Heart left ventricle (tissue), 16 donors: ENCODE results near the gene BAMBI. TPM values are rescaled to one million over a fixed set of nuclear protein-coding genes. Genes with fewer than 3 reads are reported as not detected.

Source experiments
- ATAC-seq, 4 donors: fragments of 200-7000 bp; cut with Tn5 transposase; one replicate each; pipeline ENCODE4 v1.9.1; 2020 to 2022; ENCODE audit warnings: moderate library complexity in 4 of 4, mild to moderate bottlenecking in 3 of 4, moderate number of reproducible peaks in 1 of 4
- DNase-seq, 5 donors: peaks; one replicate each; pipeline ENCODE4 v3.0.0-alpha.2; 2020
- H3K27ac ChIP-seq, 12 donors: fragments of 200-600 bp; sonication (generic) in 4 of 12; one replicate each; pipeline versions ENCODE4 v1.5.0 to v1.8.0; 2016 to 2022; ENCODE audit warnings: mild to moderate bottlenecking in 2 of 12
- H3K27me3 ChIP-seq, 9 donors: fragments of 200-600 bp; sonication (generic) in 2 of 9; one replicate each; pipeline versions ENCODE4 v1.5.1 to v1.8.0; 2016 to 2022; ENCODE audit warnings: mild to moderate bottlenecking in 3 of 9
- H3K36me3 ChIP-seq, 9 donors: fragments of 200-600 bp; sonication (generic) in 2 of 9; one replicate each; pipeline versions ENCODE4 v1.5.0 to v1.8.0; 2018 to 2022; ENCODE audit warnings: mild to moderate bottlenecking in 2 of 9
- H3K4me1 ChIP-seq, 12 donors: fragments of 200-600 bp; sonication (generic) in 4 of 12; one replicate each; pipeline versions ENCODE4 v1.5.0 to v1.8.0; 2016 to 2022; ENCODE audit warnings: mild to moderate bottlenecking in 3 of 12
- H3K4me3 ChIP-seq, 12 donors: fragments of 200-600 bp; sonication (generic) in 4 of 12; one replicate each; pipeline versions ENCODE4 v1.5.0 to v1.8.0; 2017 to 2022; ENCODE audit warnings: mild to moderate bottlenecking in 9 of 12, moderate library complexity in 4 of 12
- H3K9me3 ChIP-seq, 12 donors: fragments of 200-600 bp; sonication (generic) in 4 of 12; one replicate each; pipeline versions ENCODE4 v1.5.0 to v1.8.0; 2016 to 2022; ENCODE audit warnings: mild to moderate bottlenecking in 1 of 12
- CTCF ChIP-seq, 12 donors: fragments of 200-600 bp; sonication (generic) in 4 of 12; IDR thresholded peaks; one replicate each; pipeline versions ENCODE4 v1.5.0 to v1.8.0; 2018 to 2022; ENCODE audit warnings: antibody characterized with exemption in 12 of 12, mild to moderate bottlenecking in 5 of 12
- POLR2A ChIP-seq, 2 donors: fragments of 450-650 bp; IDR thresholded peaks; one replicate each; pipeline ENCODE4 v1.6.1; 2017; ENCODE audit warnings: antibody characterized with exemption in 2 of 2, mild to moderate bottlenecking in 2 of 2, moderate library complexity in 2 of 2
- WGBS, 4 donors: extraction: QIAGEN DNeasy Blood & Tissue Kit in 2 of 4; methylation state at CpG; one replicate each; pipeline versions ENCODE4 v1.1.5 to v1.1.7; 2013 to 2018; 5-methylcytosine and 5-hydroxymethylcytosine counted together
- intact Hi-C, 10 donors: fragments of 100-400 bp; cut with DNase I; formaldehyde crosslinking; loops; one replicate each; pipeline versions ENCODE4 v1.11.1 to v1.14.2; 2022
- polyA plus RNA-seq, 2 donors: library from polyadenylated mRNA; stranded (reverse); fragments of 200-250 nt; gene quantifications; one replicate each; pipeline ENCODE4 v1.2.3, GENCODE V29; 2013
- total RNA-seq, 9 donors: library from RNA; depleted of rRNA in 2 of 9; stranded (reverse); fragments of >200 nt in 2 of 9; fragmentation: NEBNext Ultra II Directional in 3 of 9; extraction: Animal tissue kit (Norgen Biotek cat#: 25700) in 3 of 9; gene quantifications; one replicate each; pipeline versions ENCODE4 v1.1.0 to v1.2.4, GENCODE V29; 2016 to 2023
- donor health status: ischemic (EF 13 %, LVEDD 7.1; RV severe dilation, severe dysfunction).
- donor health status: healthy with polysubstance abuse.
- donor health status: DM: no; HTN: yes; CAD: no.
- donor health status: DM: no; HTN: no; CAD: no.
- donor health status: ischemic (EF 25% LVEDD 6.9; RV normal size, moderate dysfunction).
- donor health status: ischemic (EF 25% LVEDD 5.7; RV mildly dilated, moderate dysfunction).
- donor health status: healthy.
- donor health status: DM: yes; HTN: yes; CAD: no.
- donor health status: ischemic (EF 35%, LVEDD 5.7; RV mildly dilated, moderate dysfunction).
- donor health status: nonischemic (EF 11% LVEDD 7.7; RV severe dilation, severe dysfunction).
- donor health status: DM: yes; HTN: yes; CAD: no.
- donor health status: PGD.
- donor health status: ischemic (EF 29% LVEDD 5.4; RV normal size, mild dysfunction).
- donor health status: nonischemic (EF 23%, LVEDD 6.1; RV moderate dilation, normal function).

BAMBI gene
- total and polyA plus RNA-seq, 11 donors = 5.3 to 53.3 (median 24.8) TPM

GRCh38 chr10:28668363-28669226 lies 8.7 kb upstream of the BAMBI start:
- 1 to 2% (median 1%) methylated on average over 38 to 59 of the region's 59 CpGs for WGBS, 4 donors
- Histone ChIP-seq H3K4me3 (peak overlapping the region in 11 of 12 donors; percentile 23 to 67 (median 51)), H3K36me3 (no peaks in the 10 kb centered on the region), H3K27ac (no peak overlapping the region), H3K9me3 (no peaks in the 10 kb centered on the region), H3K27me3 (peaks cover 0 to 50% (median 0%) of the 10 kb centered on the region in 9 donors), H3K4me1 (peaks cover 0 to 21% (median 5%) of the 10 kb centered on the region in 12 donors)
- ATAC-seq (peak; percentile 82 to 95 (median 91)), DNase-seq (peak in 4 of 5 donors; percentile 43 to 67 (median 56))
- TF ChIP-seq POLR2A (IDR thresholded peaks at IDR 0.05) = no peak
- TF ChIP-seq CTCF (IDR thresholded peaks at IDR 0.05) = no peak
- intact Hi-C loops = loop anchor here in 4 of 10 donors (5.0 to 10.0 kb wide), 3 partner anchors 324 to 634 kb away; no protein-coding TSS in a partner anchor

DNA sequence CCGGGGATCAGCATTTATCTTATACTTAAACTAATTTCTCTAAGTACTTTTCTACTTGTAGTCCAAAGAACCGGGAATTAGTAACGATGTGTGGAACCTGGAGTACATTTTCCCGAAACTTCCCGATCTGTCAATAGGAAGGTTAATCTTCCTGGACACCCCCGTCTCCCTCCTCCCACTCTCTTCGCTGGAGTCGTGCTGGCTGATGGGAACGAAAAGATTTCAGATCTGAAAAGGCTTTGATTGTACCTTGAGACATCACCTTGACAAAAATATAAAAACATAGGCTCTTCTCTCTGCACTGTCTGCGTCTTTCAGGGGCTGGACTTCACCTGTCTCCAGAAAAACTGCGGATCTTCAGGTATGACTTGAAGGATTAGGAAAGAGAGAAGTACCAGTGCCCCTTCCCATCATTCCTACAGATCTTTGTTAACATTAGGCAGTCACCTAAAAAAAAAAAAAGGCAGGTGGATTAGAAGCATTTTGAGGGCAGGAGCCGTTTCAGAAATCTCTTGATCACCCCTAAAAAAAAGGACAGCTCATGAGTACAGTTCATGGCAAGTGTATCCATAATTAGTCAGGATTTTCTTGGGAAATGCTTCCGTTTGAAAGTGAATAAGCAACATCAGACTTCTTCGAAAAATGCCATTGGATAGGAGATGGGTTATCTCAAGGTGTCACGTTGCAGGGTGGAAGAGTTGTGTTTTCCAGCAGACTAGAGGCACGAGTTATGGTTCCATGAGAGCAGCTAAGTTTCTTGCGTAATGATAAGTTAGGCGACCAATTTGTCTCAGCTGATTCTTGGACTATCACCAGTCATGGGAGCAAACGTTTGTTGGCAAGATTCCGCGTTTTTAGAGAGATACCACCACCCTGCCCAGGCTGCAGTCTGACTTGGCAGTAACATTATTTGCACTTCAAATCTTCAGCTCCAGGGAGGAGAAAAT lies 7.8 kb upstream of the BAMBI start:
- Histone ChIP-seq H3K27ac (no peak overlapping the region), H3K27me3 (peaks cover 0 to 58% (median 0%) of the 10 kb centered on the region in 9 donors), H3K4me1 (peaks cover 0 to 13% (median 3%) of the 10 kb centered on the region in 12 donors), H3K36me3 (no peaks in the 10 kb centered on the region), H3K9me3 (no peaks in the 10 kb centered on the region), H3K4me3 (peak overlapping the region in 11 of 12 donors; percentile 23 to 67 (median 51))
- 40 to 45% (median 44%) methylated on average over 21 of the region's 21 CpGs for WGBS, 4 donors
- ATAC-seq = no peak
- TF ChIP-seq POLR2A (IDR thresholded peaks at IDR 0.05) = no peak
- TF ChIP-seq CTCF (IDR thresholded peaks at IDR 0.05) = no peak
- intact Hi-C loops = loop anchor here in 7 of 10 donors (5.0 to 10.0 kb wide), 7 partner anchors 135 to 633 kb away; no protein-coding TSS in a partner anchor
- no peak for DNase-seq

- TF ChIP-seq POLR2A (IDR thresholded peaks at IDR 0.05) = no peak
- TF ChIP-seq CTCF (IDR thresholded peaks at IDR 0.05) = no peak
- H3K4me1 ChIP-seq = peaks cover 0 to 29% (median 6%) of the 10 kb centered on the region in 12 donors
- no peak for ATAC-seq
- H3K27ac ChIP-seq = no peak overlapping the region
- no peaks in the 10 kb centered on the region for H3K9me3 ChIP-seq
- DNase-seq = no peak
- no peak overlapping the region for H3K4me3 ChIP-seq
- H3K27me3 ChIP-seq = peaks cover 0 to 73% (median 5%) of the 10 kb centered on the region in 9 donors
- intact Hi-C loops = loop anchor here in 8 of 10 donors (5.0 to 10.0 kb wide), 10 partner anchors 130 to 633 kb away; no protein-coding TSS in a partner anchor
- 65 to 77% (median 69%) methylated on average over 3 of the region's 3 CpGs for whole genome bisulfite sequencing, 4 donors
- no peaks in the 10 kb centered on the region for H3K36me3 ChIP-seq
Measured at GRCh38 chr10:28674782-28675181, 2.5 kb upstream of the BAMBI start.
